ENCODE data around the gene USP5.

DNA sequence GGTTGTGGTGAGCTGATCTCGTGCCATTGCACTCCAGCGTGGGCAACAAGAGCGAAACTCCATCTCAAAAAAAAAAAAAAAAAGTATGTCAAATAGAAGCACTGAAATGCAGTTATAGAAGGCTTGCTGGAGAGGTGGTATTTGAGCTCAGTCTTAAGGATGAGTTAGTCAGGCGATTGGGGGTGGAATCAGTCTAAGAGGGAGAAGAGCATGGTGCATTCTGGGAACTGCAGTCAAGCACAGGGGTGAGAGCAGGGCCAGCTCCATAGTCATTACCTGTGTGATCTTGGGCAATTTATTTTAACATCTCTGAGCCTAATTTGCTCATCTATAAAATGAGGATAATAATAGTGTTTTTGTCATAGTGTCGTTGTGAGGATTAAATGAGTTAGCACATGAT is 17.1 kb upstream of the USP5 start:
- TF ChIP-seq, protein P1, sequence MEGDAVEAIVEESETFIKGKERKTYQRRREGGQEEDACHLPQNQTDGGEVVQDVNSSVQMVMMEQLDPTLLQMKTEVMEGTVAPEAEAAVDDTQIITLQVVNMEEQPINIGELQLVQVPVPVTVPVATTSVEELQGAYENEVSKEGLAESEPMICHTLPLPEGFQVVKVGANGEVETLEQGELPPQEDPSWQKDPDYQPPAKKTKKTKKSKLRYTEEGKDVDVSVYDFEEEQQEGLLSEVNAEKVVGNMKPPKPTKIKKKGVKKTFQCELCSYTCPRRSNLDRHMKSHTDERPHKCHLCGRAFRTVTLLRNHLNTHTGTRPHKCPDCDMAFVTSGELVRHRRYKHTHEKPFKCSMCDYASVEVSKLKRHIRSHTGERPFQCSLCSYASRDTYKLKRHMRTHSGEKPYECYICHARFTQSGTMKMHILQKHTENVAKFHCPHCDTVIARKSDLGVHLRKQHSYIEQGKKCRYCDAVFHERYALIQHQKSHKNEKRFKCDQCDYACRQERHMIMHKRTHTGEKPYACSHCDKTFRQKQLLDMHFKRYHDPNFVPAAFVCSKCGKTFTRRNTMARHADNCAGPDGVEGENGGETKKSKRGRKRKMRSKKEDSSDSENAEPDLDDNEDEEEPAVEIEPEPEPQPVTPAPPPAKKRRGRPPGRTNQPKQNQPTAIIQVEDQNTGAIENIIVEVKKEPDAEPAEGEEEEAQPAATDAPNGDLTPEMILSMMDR (conservative IDR thresholded peaks at IDR 0.05): no peak
- TF ChIP-seq ZFX (IDR thresholded peaks at IDR 0.05): no peak

Measured in C4-2B (cell line).